SK-N-SH (cell line): ENCODE data around the gene DPPA3. TPM values are rescaled to one million over a fixed set of nuclear protein-coding genes. Genes with fewer than 3 reads are reported as not detected.

ENCODE experiments used
- CTCF ChIA-PET: fragments of 300-600, 350-600 bp; formaldehyde crosslinking; extraction: SDS; loops from one replicate; lab custom pipeline; 2021; lab: Yijun Ruan, JAX
- POLR2A ChIA-PET: fragments of 350-600 bp; sonication (Branson Sonifier 250); formaldehyde crosslinking; extraction: SDS; loops from one replicate; lab custom pipeline; 2020; ENCODE audit warnings: antibody characterized with exemption, inconsistent platforms; lab: Yijun Ruan, JAX
- DNase-seq: peaks from one replicate; pipeline ENCODE4 v3.0.0; 2012
- H2AFZ ChIP-seq: fragments of 200-600 bp; sonication (generic); 2 replicates; pipeline ENCODE4 v1.8.1; 2016; ENCODE audit warnings: antibody characterized with exemption, mild to moderate bottlenecking, low read depth
- H3F3A ChIP-seq: fragments of 200-600 bp; sonication (generic); replicated peaks from 2 replicates; pipeline ENCODE3; 2016; ENCODE audit warnings: antibody characterized with exemption, mild to moderate bottlenecking; ENCODE audit not compliant: insufficient read depth
- H3K27ac ChIP-seq, 2 experiments: fragments of 200-500 bp in 1 of 2; fragments of 200-600 bp in 1 of 2; sonication (Bioruptor generic) in 1 of 2; sonication (generic), shearing (Covaris generic) in 1 of 2; 2 replicates each; pipeline versions ENCODE4 v1.5.1 to v1.6.1; 2014 to 2016; ENCODE audit warnings: low read depth in 2 of 2, inconsistent platforms in 1 of 2, low read length in 1 of 2, mild to moderate bottlenecking in 1 of 2, mixed read lengths in 1 of 2
- H3K27me3 ChIP-seq: fragments of 200-600 bp; sonication (generic), shearing (Covaris generic); 2 replicates; pipeline ENCODE4 v1.6.1; 2016; ENCODE audit warnings: mixed run types; ENCODE audit not compliant: insufficient read depth
- H3K36me3 ChIP-seq, 2 experiments: fragments of 200-500 bp in 1 of 2; fragments of 200-600 bp in 1 of 2; sonication (Bioruptor generic) in 1 of 2; sonication (generic) in 1 of 2; replicated peaks in 1 of 2; 2 replicates each; pipeline versions ENCODE3 to v1.5.1; 2014 to 2016; ENCODE audit warnings: low read length in 1 of 2, mild to moderate bottlenecking in 1 of 2; ENCODE audit not compliant: insufficient read depth in 2 of 2, control insufficient read depth in 1 of 2
- H3K4me1 ChIP-seq, 2 experiments: fragments of 200-500 bp in 1 of 2; fragments of 200-600 bp in 1 of 2; sonication (Bioruptor generic) in 1 of 2; sonication (generic), shearing (Covaris generic) in 1 of 2; 2 replicates each; pipeline versions ENCODE4 v1.5.1 to v1.6.1; 2014 to 2016; ENCODE audit warnings: low read depth in 1 of 2, low read length in 1 of 2, mixed run types in 1 of 2; ENCODE audit not compliant: insufficient read depth in 2 of 2, control insufficient read depth in 1 of 2
- H3K4me2 ChIP-seq: fragments of 200-600 bp; sonication (generic), shearing (Covaris generic); 2 replicates; pipeline ENCODE4 v1.6.1; 2017; ENCODE audit warnings: mixed run types
- H3K4me3 ChIP-seq, 2 experiments: fragments of 200-500 bp in 1 of 2; fragments of 200-600 bp in 1 of 2; sonication (Bioruptor generic) in 1 of 2; sonication (generic), shearing (Covaris generic) in 1 of 2; 2 replicates each; pipeline versions ENCODE4 v1.5.1 to v1.8.1; 2014 to 2016; ENCODE audit warnings: low read depth in 2 of 2, inconsistent platforms in 1 of 2, low read length in 1 of 2, mild to moderate bottlenecking in 1 of 2, mixed read lengths in 1 of 2, moderate library complexity in 1 of 2
- H3K79me2 ChIP-seq: fragments of 200-600 bp; sonication (generic); 2 replicates; pipeline ENCODE4 v1.8.1; 2017; ENCODE audit warnings: mild to moderate bottlenecking; ENCODE audit not compliant: insufficient read depth
- H3K9ac ChIP-seq: fragments of 200-600 bp; sonication (generic); 2 replicates; pipeline ENCODE4 v1.6.1; 2017; ENCODE audit warnings: mixed run types
- H3K9me2 ChIP-seq: fragments of 200-600 bp; sonication (generic); 2 replicates; pipeline ENCODE4 v1.6.1; 2017; ENCODE audit warnings: mixed run types
- H3K9me3 ChIP-seq: fragments of 200-600 bp; sonication (generic); 2 replicates; pipeline ENCODE4 v1.6.1; 2017; ENCODE audit warnings: mixed run types, mild to moderate bottlenecking, moderate library complexity
- H4K20me1 ChIP-seq: fragments of 200-600 bp; sonication (generic); 2 replicates; pipeline ENCODE4 v1.6.1; 2017; ENCODE audit warnings: mild to moderate bottlenecking, mixed run types; ENCODE audit not compliant: insufficient read depth
- CHD2 ChIP-seq: fragments of 150-350 bp; IDR thresholded peaks from 2 replicates; pipeline ENCODE4 v1.6.1; 2018; ENCODE audit warnings: low read length; ENCODE audit not compliant: partially characterized antibody
- CTCF ChIP-seq: fragments of 200-600 bp; sonication (generic); IDR thresholded peaks from 2 replicates; pipeline ENCODE4 v1.6.1; 2017; ENCODE audit warnings: antibody characterized with exemption, mild to moderate bottlenecking, moderate library complexity
- ELF1 ChIP-seq: IDR thresholded peaks from 2 replicates; pipeline ENCODE4 v1.4.0; 2012
- EP300 ChIP-seq, 2 experiments: IDR thresholded peaks; 2 replicates each; pipeline versions ENCODE4 v1.4.0 to v1.6.1; 2012; ENCODE audit warnings: borderline replicate concordance in 1 of 2, low read depth in 1 of 2, low read length in 1 of 2
- EZH2phosphoT487 ChIP-seq: fragments of 200-600 bp; sonication (generic); IDR thresholded peaks from 2 replicates; pipeline ENCODE4 v1.6.1; 2017; ENCODE audit warnings: low read depth, mixed run types, mild to moderate bottlenecking, antibody characterized with exemption, moderate library complexity, borderline replicate concordance
- FOXJ3 ChIP-seq: sonication (generic); formaldehyde crosslinking; IDR thresholded peaks from 2 replicates; pipeline ENCODE4 v1.5.1; 2020; ENCODE audit warnings: mild to moderate bottlenecking, missing genetic modification reagents
- FOXM1 ChIP-seq: IDR thresholded peaks from 2 replicates; pipeline ENCODE4 v1.4.0; 2012; ENCODE audit warnings: low read depth, mild to moderate bottlenecking
- GABPA ChIP-seq: IDR thresholded peaks from 2 replicates; pipeline ENCODE4 v1.4.0; 2012; ENCODE audit warnings: low read depth, mild to moderate bottlenecking
- GATA2 ChIP-seq: sonication (generic); formaldehyde crosslinking; IDR thresholded peaks from 2 replicates; pipeline ENCODE4 v1.5.0; 2020; ENCODE audit warnings: mild to moderate bottlenecking, missing genetic modification reagents
- MXI1 ChIP-seq: IDR thresholded peaks from 2 replicates; pipeline ENCODE4 v1.6.1; 2012; ENCODE audit warnings: mild to moderate bottlenecking, low read depth, low read length, improper control_type of control experiment
- NFIC ChIP-seq: IDR thresholded peaks from 2 replicates; pipeline ENCODE4 v1.4.0; 2012; ENCODE audit warnings: borderline replicate concordance
- RAD21 ChIP-seq: IDR thresholded peaks from 2 replicates; pipeline ENCODE4 v1.6.1; 2012; ENCODE audit warnings: mild to moderate bottlenecking, low read length
- RCOR1 ChIP-seq: fragments of 150-350 bp; IDR thresholded peaks from 2 replicates; pipeline ENCODE4 v1.6.1; 2017; ENCODE audit warnings: antibody characterized with exemption, low read length
- RFX5 ChIP-seq: IDR thresholded peaks from 2 replicates; pipeline ENCODE4 v1.6.1; 2012; ENCODE audit warnings: mild to moderate bottlenecking, improper control_type of control experiment, low read length
- SIN3A ChIP-seq: IDR thresholded peaks from 2 replicates; pipeline ENCODE4 v1.6.1; 2012; ENCODE audit warnings: low read depth, mild to moderate bottlenecking, low read length, moderate library complexity, borderline replicate concordance
- TAF1 ChIP-seq: IDR thresholded peaks from 2 replicates; pipeline ENCODE4 v1.6.1; 2012; ENCODE audit warnings: low read depth, mild to moderate bottlenecking, low read length, moderate library complexity, borderline replicate concordance
- TEAD4 ChIP-seq: IDR thresholded peaks from 2 replicates; pipeline ENCODE4 v1.4.0; 2012; ENCODE audit warnings: mild to moderate bottlenecking, borderline replicate concordance; ENCODE audit not compliant: insufficient read depth
- YY1 ChIP-seq: IDR thresholded peaks from 2 replicates; pipeline ENCODE4 v1.4.0; 2012; ENCODE audit warnings: low read depth, mild to moderate bottlenecking
- WGBS: methylation state at CpG from one replicate; pipeline ENCODE4 v1.1.6; 2017; ENCODE audit warnings: low lambda C conversion rate; 5-methylcytosine and 5-hydroxymethylcytosine counted together
- polyA plus RNA-seq, 3 experiments: library from polyadenylated mRNA; depleted of rRNA; stranded (reverse); fragments of >200 nt; gene quantifications; 2 replicates each; pipeline ENCODE4 v1.2.3, GENCODE V29; 2012
- TF ChIP-seq, protein P1 (sequence below): fragments of 150-350 bp; IDR thresholded peaks from 2 replicates; pipeline ENCODE4 v1.6.1; 2016; ENCODE audit warnings: mild to moderate bottlenecking, low read depth, low read length
- TF ChIP-seq, protein P2 (sequence below): IDR thresholded peaks from 2 replicates; pipeline ENCODE4 v1.4.0; 2012; ENCODE audit warnings: low read depth, borderline replicate concordance

DPPA3 gene
- polyA plus RNA-seq, 1 of the 3 experiments (the other 2 are of a cell fraction) = not detected

DNA sequence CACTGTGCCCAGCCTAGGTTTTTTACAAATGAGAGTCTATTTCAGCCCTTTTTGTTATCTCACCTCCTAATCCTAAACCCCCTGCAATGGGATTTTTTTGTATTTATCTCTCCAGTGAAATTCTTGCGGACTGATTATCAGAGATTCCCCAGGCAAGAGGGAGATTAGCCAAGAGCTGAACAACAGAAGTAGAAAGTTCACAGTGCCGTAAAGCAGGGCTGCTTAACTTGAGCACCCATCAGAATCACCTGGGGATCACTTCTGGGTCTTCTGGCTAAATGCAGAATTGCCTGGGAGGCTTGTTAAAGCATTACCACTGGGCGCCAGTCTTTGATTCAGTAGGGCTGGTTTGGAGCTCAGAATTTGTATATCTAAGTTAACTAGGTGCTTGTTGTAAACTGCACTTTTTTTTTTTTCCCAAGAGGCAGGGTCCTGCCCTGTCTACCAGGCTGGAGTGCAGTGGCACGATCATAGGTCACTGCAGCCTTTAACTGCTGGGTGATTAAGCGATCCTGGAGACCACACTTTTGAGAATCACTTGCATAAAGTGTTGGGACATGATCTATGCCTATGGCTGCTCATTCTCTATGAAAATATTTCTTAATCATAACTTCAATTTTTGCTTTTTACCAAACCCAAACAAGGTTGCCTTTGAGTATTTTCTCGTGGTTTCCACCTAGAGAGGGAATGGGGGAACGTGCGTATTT lies 1.1 kb upstream of the DPPA3 start:
- H3K9me3 ChIP-seq = no peaks in the 10 kb centered on the region
- no peaks in the 10 kb centered on the region for H4K20me1 ChIP-seq
- H3K4me2 ChIP-seq = no peak overlapping the region
- H3K9me2 ChIP-seq = no peaks in the 10 kb centered on the region
- H3F3A ChIP-seq = no peaks in the 10 kb centered on the region
- H3K4me3 ChIP-seq = no peak overlapping the region
- 7% methylated on average over 8 of the region's 8 CpGs for WGBS
- H3K4me1 ChIP-seq = no peaks in the 10 kb centered on the region
- H2AFZ ChIP-seq = no peak overlapping the region
- ChIA-PET POLR2A (no interaction called here), CTCF (no interaction called here)
- no peaks in the 10 kb centered on the region for H3K79me2 ChIP-seq
- no peak for DNase-seq
- H3K27ac ChIP-seq = no peak overlapping the region
- no peaks in the 10 kb centered on the region for H3K36me3 ChIP-seq
- no peak overlapping the region for H3K9ac ChIP-seq
- peaks cover 60% of the 10 kb centered on the region for H3K27me3 ChIP-seq
- TF ChIP-seq GABPA = no peak
- no peak for TF ChIP-seq CTCF
- TF ChIP-seq CHD2 = no peak
- TF ChIP-seq TAF1 = no peak
- no peak for TF ChIP-seq GATA2 (CRISPR knock-in tag)
- TF ChIP-seq FOXM1 = no peak
- no peak for TF ChIP-seq RAD21
- no peak for TF ChIP-seq NFIC
- no peak for TF ChIP-seq FOXJ3 (CRISPR knock-in tag)

GRCh38 chr12:7712841-7713442 lies 1.7 kb downstream of the DPPA3 start:
- 29% methylated on average over 19 of the region's 28 CpGs for WGBS
- no peak overlapping the region for H3K4me3 ChIP-seq
- no peak for DNase-seq
- no peaks in the 10 kb centered on the region for H3K4me1 ChIP-seq
- no peaks in the 10 kb centered on the region for H4K20me1 ChIP-seq
- H3K79me2 ChIP-seq = no peaks in the 10 kb centered on the region
- no peak overlapping the region for H3K27ac ChIP-seq
- no peaks in the 10 kb centered on the region for H3K9me2 ChIP-seq
- no peaks in the 10 kb centered on the region for H3K36me3 ChIP-seq
- no peak overlapping the region for H2AFZ ChIP-seq
- peaks cover 52% of the 10 kb centered on the region; the same call in 1 of the 2 replicates for H3K27me3 ChIP-seq
- H3K9ac ChIP-seq = no peak overlapping the region
- POLR2A ChIA-PET = no interaction called here
- TF ChIP-seq YY1 = no peak
- TF ChIP-seq ELF1 = no peak
- TF ChIP-seq, protein P1, sequence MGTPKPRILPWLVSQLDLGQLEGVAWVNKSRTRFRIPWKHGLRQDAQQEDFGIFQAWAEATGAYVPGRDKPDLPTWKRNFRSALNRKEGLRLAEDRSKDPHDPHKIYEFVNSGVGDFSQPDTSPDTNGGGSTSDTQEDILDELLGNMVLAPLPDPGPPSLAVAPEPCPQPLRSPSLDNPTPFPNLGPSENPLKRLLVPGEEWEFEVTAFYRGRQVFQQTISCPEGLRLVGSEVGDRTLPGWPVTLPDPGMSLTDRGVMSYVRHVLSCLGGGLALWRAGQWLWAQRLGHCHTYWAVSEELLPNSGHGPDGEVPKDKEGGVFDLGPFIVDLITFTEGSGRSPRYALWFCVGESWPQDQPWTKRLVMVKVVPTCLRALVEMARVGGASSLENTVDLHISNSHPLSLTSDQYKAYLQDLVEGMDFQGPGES = no peak
- TF ChIP-seq MXI1 = no peak
- TF ChIP-seq RFX5 = no peak
- no peak for TF ChIP-seq CTCF
- TF ChIP-seq SIN3A = no peak
- TF ChIP-seq TEAD4 = no peak
- no peak for TF ChIP-seq EZH2phosphoT487
- TF ChIP-seq RCOR1 = no peak
- TF ChIP-seq, protein P2, sequence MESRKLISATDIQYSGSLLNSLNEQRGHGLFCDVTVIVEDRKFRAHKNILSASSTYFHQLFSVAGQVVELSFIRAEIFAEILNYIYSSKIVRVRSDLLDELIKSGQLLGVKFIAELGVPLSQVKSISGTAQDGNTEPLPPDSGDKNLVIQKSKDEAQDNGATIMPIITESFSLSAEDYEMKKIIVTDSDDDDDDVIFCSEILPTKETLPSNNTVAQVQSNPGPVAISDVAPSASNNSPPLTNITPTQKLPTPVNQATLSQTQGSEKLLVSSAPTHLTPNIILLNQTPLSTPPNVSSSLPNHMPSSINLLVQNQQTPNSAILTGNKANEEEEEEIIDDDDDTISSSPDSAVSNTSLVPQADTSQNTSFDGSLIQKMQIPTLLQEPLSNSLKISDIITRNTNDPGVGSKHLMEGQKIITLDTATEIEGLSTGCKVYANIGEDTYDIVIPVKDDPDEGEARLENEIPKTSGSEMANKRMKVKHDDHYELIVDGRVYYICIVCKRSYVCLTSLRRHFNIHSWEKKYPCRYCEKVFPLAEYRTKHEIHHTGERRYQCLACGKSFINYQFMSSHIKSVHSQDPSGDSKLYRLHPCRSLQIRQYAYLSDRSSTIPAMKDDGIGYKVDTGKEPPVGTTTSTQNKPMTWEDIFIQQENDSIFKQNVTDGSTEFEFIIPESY = no peak
- TF ChIP-seq EP300 (IDR thresholded peaks at IDR 0.05; ENCODE audit: borderline replicate concordance in 1 of 2, low read depth in 1 of 2, low read length in 1 of 2) = no peak
- no peak for TF ChIP-seq FOXJ3 (CRISPR knock-in tag)
- no peaks in the 10 kb centered on the region for H3F3A ChIP-seq
- H3K9me3 ChIP-seq = no peaks in the 10 kb centered on the region
- CTCF ChIA-PET = no interaction called here
- no peak overlapping the region for H3K4me2 ChIP-seq
